Activated CD8-positive, alpha-beta memory T cell treated with anti-CD3 and anti-CD28 coated beads, Interleukin-2, amount 50 U/mL, for 1 hour (primary cell): Measurements from ENCODE around the gene TJP2.

Experiments used
- DNase-seq: peaks from one replicate; pipeline ENCODE4 v3.0.0-alpha.2; 2020; ENCODE audit errors: extremely low read depth

The TJP2 gene

DNA sequence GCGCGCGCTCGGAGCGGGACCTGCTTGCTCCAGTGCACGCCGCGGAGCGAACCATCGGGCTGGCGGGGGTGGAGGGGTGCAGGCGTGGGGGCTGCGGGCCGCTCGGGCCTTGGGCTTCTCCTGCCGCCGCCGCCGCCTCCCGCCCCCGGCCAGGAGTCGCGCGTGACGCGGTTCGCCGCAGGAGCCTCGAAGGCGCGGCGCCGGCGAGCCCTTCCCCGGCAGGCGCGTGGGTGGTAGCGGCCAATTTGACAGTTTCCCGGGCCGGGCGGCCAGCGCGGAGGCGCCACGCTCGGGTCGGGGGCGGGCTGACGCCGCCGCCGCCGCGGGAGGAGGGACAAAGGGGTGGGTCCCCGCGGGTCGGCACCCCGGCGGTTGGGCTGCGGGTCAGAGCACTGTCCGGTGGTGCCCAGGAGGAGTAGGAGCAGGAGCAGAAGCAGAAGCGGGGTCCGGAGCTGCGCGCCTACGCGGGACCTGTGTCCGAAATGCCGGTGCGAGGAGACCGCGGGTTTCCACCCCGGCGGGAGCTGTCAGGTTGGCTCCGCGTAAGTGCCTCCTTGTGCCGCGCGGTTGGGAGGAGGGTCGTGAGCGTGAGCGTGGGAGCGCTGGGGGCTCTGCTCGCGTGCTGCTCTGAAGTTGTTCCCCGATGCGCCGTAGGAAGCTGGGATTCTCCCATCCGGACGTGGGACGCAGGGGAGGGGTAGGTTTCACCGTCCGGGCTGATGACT lies at the start of gene TJP2:
TJP2 (plus strand) TSS at position 387 of the 725 bp plus-strand sequence; CDS start at position 483, 96 bp downstream.
- no peak for DNase-seq

DNA sequence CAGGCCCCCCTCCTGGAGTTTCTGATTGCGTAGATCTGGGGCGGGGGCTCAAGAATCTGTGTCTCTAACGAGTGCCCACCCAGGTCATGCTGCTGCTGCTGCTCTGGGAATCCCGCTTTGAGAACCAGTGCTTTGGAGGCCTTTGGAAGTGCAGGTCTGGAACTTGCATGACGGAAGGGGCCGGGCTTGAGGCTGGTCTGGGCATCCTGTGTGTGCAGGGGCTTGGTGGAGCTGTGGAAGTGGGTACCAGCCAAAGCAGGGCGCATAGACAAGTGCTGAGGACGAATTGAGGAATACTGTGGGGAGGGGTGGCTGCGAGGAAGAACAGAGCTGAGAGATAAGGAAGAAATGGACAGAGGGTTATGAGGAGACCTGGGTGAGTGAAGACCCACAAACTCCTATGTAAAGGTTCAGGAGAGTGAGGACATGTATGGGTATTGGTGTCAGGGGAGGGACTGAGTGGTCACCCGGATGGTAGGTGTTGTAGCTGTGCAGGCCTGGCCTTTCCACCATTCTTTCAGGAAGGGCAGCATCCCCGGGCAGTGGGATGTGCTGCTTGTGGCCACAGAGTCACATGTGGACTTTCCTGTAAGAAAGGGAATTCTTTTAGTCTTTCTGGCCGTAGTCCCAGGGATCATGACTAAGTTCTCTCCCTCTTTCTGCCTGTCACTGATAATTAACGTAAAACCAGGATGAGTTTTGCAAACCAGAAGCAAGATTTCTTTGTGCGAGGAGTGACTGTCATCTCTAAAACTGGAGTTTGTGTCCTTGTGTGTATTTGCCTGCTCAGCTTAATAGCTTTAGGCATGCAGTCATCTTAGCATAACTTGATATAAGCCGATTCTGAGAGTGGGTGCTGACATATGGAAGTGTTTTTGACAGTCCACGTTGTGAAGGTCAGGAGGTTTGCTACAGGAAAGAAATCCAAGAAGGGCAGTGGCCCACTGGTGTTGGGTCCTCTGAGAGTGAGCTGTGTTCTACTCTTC lies 43.3 kb upstream of the TJP2 start:
- no peak for DNase-seq

DNA sequence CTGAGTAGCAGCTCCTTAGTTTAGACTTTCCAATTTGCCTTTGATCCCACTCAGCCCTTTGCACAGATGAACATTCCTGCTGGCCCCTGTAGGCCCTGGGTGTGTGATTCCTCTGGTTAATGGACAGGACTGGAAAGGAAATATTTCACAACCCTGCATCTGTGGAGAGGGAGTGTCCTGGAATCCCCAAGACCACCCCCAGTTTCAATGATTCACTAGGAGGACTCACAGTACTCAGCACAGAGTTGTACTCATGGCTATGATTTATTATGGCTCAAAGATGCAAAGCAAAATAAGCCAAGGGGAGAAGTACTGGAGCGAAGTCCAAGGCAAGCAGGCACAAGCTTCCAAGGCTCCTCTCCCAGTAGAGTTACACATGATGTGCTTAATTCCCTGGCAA lies 42.4 kb upstream of the TJP2 start:
- DNase-seq, result no peak

DNA sequence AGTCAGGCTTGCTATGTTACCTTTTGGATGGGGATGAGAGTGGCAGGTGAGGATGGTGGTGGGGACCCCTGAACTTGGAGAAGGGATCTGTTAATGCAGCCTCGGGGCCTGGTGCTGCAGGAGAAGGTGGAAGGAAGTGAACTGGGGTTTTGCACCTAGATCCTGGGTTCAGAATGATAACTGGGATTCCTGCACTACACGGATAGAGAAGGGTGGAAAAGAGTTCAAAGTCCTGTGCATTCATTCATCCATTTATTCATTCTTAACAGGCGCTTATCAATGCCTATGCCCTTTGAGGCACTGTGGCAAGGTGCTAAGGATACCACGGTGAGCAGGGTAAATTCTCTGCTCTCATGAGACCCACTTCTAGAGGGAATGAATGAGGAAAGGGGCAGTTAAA lies 41.7 kb upstream of the TJP2 start:
- DNase-seq, result no peak

DNA sequence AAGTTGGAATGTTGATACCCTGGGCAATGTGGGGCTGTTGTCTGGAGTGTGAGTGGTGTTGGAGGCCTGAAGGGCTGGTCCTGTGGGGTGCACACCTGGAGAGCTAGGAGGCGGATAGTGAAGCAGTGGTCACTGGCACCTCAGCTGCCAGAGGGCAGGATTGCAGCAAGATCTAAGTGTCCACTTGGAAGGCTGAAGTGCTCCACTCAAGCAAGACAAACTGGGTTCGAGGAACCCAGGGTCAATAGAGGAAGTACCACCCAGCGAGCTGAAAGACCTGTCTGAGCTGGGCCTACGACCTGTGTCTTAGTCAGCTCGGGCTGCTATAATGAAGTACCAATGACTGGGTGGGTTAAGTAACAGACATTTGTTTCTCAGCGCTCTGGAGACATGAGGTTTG lies 39.7 kb upstream of the TJP2 start:
- DNase-seq, result no peak

DNA sequence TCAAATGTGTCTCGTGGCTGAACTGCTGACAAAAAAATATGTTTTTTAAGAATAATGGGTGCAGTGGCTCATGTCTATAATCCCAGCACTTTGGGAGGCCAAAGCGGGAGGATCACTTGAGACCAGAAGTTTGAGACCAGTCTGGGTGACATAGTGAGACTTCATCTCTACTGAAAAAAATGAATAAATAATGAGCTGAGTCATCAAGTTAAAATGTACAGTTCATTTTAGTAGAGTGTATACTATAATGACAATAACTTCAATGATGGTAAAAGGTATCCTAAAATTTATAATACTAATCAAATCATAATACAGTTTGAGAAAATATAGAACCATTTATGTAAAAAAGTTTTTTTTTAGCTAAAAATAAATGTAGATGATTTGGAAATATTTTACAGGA lies 37.9 kb upstream of the TJP2 start:
- DNase-seq, result no peak

DNA sequence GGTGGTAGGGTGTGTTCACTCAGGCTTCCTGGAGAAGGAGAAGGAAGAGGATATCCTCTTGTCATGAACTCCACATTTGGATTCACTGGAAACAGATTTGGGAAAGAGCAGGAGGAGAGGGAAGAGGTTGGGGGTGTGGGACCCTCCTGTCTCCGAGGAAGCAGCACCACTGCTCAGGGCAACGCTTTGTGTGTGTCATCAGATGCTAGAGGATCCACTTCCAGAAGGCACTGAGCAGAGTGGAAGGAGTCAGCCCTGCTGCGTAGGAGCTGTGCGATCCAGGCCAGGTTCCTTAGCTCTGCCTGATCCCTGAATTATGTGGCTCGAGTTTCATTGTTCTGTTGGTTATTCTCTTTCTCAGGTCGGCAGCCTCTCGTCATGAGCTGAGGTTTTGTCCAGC lies 37.3 kb upstream of the TJP2 start:
- DNase-seq, result no peak

DNA sequence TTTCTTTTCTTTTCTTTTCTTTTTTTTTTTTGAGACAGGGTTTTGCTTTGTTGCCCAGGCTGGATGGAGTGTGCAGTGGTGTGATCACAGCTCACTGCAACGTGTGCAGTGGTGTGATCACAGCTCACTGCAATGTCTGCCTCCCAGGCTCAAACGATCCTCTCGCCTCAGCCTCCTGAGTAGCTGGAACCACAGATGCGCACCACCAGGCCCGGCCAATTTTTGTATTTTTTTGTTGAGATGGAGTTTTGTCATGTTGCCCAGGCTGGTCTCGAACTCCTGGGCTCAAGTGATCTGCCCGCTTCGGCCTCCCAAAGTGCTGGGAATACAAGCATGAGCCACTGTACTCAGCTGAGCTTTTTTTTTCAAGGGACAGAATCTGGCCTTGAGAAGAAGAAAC lies 36.8 kb upstream of the TJP2 start:
- no peak for DNase-seq

DNA sequence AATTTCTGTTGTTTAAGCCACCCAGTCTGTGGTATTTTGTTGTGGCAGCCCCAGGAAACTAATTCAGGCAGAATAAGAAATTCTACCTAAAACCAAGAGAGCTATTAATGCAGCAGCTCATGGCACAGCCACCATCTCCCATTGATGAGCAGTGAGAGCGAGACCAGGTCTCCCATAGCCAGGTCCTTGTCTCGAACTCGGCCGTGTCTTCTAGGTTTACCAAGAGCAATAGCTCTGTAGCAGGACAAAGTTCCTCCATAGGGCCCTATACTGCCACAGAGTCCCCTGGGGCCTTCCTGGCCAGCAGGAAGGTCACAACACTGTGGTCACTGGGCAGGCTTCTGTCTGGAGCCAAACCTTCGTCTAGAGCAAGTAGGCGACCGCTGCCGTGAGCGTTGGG lies 34.5 kb upstream of the TJP2 start:
- DNase-seq, result no peak

DNA sequence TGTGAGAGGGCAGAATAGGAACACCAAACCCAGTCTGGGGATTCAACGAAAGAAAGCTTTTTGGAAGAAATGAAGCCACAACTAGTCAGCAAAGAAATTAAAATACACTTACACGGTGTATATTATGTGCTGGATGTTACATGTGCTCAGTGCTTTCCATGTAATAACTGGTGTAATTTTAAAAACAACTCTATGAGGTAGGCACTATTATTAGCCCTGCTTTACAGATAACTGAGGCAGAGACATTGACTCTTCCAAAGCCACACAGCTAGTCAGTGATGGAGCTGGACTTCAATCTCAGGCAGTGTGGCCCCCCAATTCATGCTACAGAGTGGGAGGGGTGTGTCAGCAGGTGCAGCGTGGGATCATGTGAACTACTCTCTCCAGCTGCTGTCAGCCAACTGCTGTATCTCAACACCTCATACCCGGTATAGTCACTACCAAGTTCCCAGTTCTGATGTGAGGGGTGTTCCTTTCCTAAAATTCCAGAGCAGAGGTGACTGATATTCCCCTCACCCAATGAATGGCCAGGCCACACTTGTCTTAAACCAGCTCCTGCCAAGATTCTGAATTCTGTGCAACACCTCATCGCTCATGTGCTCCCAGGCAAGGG lies 33.8 kb upstream of the TJP2 start:
- no peak for DNase-seq

DNA sequence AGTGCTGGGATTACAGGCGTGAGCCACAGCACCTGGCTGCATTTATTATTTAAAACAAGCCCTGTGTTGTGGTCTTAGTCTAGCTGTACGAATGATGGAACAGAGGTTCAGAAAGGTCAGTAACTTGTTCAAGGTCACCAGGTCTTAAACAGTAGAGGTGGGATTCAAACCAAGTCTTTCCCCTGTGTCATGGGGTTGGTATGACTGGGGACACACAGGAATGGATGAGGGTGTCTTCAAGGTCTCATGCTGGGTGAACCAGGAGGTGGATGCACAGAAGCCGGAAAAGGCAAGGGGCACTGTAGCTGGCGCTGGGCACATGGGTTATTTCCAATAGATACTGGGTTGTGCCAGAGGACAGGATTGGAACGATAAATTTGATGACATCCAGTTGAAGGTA lies 32.2 kb upstream of the TJP2 start:
- DNase-seq, result no peak

DNA sequence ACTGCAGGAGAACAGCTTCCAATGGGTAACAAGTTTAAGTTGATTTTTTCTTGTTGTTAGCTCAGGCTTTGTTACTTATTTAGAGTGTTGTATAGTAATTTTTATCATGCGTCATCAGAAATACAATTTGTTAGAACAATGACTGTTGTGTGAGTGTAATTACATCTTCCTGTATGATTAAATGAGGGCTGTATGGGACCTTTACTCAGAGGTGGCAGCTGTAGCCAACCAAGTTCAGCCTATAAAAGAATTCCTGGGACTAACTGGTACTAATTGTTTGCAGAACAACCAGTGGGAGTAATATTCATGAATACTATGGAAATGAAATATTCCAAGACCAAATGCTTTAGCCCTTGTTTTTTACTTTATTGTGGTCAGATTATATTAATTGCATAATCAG lies 30.8 kb upstream of the TJP2 start:
- DNase-seq, result no peak

DNA sequence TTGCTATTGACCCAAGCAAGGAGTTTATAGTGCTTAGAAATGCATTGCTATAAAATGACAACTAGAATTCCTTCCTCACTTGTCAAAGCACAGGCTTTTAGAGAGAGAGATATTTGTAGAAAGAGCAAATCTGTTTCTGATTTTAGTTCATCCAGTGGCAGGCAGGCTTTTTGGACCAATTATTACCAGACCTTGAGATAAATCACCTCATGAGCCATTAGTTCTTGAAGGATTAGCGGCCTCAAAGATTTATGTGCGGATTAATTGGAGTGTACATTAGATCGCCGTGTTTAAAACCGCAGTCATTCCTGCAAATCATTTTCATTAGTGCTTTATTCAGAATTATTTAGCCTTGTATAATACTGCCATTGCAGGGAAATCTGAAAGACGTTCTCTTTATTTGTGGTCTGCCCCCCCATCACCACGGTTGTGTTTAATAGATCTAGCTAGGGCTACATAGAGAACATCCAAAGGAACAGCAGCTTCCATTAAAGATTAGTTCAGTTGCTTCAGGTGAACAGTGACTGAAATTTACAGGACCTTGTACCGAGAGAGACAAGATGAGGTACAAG lies 28.8 kb upstream of the TJP2 start:
- no peak for DNase-seq

DNA sequence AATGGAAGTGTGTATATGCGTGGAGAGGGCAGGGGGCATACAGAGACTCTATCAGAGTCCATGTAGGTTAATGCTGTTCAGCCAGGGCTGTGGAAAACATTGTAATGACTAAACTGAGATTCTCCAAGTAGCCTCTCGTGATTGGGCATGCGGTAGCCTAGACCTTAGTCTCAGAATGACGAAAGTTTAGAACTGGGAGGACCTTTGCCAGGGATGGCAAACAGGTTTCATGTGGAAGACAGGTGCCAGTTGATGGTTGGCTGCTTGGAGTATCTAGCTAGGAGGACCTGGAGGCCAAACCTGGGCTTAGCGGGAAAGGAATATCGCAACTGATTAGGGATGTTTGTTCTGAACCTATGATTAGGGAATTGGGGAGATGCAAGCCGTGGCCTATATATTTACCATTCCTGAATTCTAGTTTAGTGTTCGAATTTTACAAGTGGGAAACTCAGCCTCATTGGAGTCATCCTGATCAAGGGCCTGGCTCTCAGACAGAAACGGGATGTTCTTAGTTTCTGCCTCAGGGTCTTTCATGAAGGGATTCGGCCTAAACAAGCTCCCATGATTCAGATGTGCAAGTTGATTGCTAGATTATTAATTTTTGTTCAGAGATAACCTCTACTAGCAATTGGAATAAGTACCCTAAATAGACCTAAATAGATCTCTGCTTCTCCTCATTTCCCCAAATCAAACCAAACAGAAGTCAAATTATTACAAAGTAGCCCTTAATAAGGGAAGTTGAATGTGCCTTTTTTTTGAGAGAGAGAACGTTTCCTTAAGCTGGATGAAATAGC lies 26.8 kb upstream of the TJP2 start:
- DNase-seq, result no peak

DNA sequence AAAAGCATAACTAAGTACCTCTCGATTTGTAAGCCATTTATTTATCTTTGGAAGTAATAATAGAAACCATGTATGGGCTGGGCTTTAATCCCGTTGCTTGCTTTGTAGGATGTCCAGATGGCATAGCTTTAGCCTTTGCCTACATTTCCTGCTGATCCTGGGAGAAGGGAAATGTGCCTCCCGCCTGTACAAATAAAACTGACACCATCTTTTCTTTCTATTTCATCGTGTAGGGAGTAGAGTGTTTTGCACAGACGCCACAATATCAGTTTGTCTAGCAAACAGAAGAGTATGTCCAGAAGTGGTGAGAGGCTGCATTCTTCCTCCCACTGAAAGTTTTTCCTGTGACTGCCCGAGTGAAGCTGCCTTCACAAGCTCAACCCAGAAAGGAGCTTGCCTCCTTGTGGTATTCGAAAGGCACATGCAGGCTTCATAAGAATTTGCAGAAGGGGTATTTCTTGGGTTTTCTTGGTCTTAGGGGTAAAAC lies 24.7 kb upstream of the TJP2 start:
- no peak for DNase-seq

DNA sequence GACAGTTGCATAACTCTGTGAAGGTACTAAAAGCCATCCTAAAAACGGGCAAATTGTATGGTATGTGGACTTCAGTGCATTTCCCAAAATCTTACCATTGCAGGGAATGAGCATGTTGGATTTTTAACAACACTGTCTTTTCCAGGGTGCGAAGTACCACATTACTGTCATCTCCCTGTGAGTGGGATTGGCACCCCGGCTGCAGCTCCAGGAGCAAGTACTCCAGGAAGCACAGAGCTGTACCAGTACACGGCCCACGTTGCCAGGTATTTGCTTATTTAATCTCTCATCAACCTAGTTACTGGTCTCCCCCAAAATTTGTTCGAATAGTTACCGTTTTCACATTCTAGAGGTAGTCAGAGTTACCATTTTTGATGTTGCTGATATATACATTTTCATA lies 22.6 kb upstream of the TJP2 start:
- DNase-seq, result no peak

DNA sequence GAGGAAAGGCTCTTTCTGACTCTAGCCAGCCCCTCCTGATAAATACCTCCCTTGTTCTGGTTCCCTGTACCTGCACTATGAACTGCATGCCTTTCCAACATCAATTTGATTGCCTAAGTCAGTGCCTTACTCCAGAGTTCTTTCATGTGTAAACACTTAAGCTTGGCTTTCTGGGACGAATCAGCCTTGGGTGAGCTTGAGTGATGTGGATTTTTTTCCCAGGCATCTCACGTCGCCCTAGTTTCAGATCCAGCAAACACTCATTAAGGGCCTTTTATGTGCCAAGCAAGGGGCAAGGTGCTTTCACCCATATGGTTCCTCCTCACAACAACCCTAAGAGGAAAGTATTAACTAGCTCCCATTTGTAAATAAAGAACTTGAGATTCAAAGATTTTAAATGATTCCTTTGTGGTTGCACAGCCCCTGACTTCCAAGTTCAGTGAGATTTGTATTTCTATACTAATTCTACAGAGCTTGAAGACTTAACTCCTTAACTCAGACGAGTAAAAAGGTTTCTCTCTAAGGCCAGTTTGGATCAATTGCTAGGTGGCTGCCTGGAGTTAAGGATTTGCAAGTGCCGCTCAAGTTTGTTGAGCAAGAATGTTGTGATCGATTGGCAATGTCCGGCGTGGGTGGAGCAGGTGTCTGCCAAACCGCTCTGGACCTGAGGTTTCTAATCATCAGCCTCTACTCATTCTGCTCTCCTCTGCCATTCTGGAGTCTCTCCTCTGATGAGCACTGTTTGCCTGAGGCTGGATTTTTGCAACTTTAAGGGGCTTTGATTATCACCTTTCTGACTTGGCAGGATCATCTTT lies 20.2 kb upstream of the TJP2 start:
- DNase-seq, result no peak

DNA sequence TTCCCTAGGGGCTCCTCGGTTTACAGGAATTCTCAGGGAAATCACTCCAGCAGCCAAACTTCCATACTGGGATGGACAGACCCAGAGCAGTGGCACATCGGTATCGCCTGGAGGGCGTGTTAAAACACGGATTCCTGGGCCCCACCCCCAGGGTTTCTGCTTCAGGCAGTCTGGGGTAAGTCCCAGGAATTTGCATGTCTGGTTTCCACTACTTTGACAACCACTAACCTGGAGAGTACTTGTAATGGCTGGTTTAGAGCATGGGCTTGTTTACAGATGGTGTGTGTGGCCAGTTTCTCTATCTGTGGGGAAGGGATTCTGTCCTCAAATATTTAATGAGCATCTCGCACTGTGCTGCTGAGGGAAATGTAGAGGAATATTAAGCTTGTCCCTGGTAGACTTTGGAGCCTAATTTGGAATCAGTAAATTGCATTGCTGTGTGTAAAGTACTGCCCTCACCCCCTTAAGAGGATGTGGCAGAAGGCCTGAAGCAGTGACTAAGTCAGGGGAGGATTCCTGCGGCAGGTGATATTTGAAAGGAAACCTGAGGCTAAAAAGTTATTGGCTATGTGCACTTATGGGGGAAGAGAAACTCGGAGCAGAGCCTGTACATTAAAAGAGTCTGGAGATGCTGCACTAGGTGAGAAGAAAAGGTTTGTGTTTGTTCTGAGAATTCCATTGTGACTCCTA lies 18.6 kb upstream of the TJP2 start:
- DNase-seq, result no peak

DNA sequence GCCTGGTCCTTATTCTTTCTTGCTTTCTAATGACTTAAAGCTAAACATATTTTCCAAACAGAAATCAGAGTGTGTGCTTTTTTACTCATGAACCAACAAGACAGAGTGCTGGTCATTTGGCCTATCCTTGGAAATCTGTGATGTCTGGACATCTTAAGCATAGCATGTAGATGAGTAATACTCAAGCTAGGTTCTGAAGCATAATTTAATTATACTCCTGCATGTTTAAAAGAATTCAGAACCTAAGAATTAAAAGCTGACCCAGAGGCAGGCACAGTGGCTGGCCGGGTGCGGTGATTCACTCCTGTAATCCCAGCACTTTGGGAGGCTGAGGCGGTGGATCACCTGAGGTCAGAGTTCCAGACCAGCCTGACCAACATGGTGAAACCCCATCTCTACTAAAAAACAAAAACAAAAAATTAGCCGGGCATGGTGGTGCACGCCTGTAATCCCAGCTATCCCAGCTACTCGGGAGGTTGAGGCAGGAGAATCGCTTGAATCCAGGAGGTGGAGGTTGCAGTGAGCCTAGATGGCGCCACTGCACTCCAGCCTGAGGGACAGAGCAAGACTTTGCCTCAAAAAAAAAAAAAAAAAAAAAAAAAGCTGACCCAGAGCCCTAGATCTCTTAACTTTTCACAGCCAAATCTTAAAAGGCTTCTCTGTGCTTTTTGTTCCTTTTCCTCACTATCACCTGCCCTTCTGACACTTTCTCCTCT lies 16.2 kb upstream of the TJP2 start:
- no peak for DNase-seq
